HG02678 (cell line): ENCODE results near the gene FIBIN.
"Not testable (repeated sequence)": the region's sequence is repeated elsewhere in the genome, so short reads cannot be mapped to it uniquely, and the experiment has no call there.

Experiments used
- ATAC-seq: cut with Tn5 transposase; IDR thresholded peaks from one replicate; pipeline ENCODE4 v1.9.1; 2021; ENCODE audit warnings: mild to moderate bottlenecking, moderate library complexity; ENCODE audit not compliant: unreplicated experiment

The FIBIN gene

GRCh38 chr11:26993965-26994457, at the start of gene FIBIN:
FIBIN (plus strand) TSS chr11:26994112; CDS start chr11:26994527, 415 bp downstream.
- ATAC-seq, result no peak

GRCh38 chr11:26944866-26945664, 48.8 kb upstream of the FIBIN start:
- ATAC-seq, result no peak

- ATAC-seq, result no peak
Measured at GRCh38 chr11:26946257-26946716, 47.6 kb upstream of the FIBIN start.

GRCh38 chr11:26947379-26947844, 46.5 kb upstream of the FIBIN start:
- no peak for ATAC-seq

GRCh38 chr11:26947904-26948639, 45.8 kb upstream of the FIBIN start:
- no peak for ATAC-seq

GRCh38 chr11:26948881-26949280, 45.0 kb upstream of the FIBIN start:
- no peak for ATAC-seq

GRCh38 chr11:26949846-26950245, 44.1 kb upstream of the FIBIN start:
- ATAC-seq, result no peak

- no peak for ATAC-seq
Measured at GRCh38 chr11:26950260-26950719, 43.6 kb upstream of the FIBIN start.

- ATAC-seq, result no peak
Measured at GRCh38 chr11:26951809-26952515, 42.0 kb upstream of the FIBIN start.

GRCh38 chr11:26953770-26954392, 40.0 kb upstream of the FIBIN start:
- no peak for ATAC-seq

GRCh38 chr11:26958005-26958701, 35.8 kb upstream of the FIBIN start:
- no peak for ATAC-seq

GRCh38 chr11:26958702-26959049, 35.2 kb upstream of the FIBIN start:
- no peak for ATAC-seq

- no peak for ATAC-seq
Measured at GRCh38 chr11:26960281-26960680, 33.6 kb upstream of the FIBIN start.

GRCh38 chr11:26963764-26964163, 30.1 kb upstream of the FIBIN start:
- ATAC-seq, result no peak

- no peak for ATAC-seq
Measured at GRCh38 chr11:26964339-26964738, 29.6 kb upstream of the FIBIN start.

GRCh38 chr11:26964847-26965485, 28.9 kb upstream of the FIBIN start:
- not testable (repeated sequence) for ATAC-seq

- ATAC-seq, result no peak
Measured at GRCh38 chr11:26971961-26972360, 22.0 kb upstream of the FIBIN start.

GRCh38 chr11:26974069-26974783, 19.7 kb upstream of the FIBIN start:
- ATAC-seq, result no peak

GRCh38 chr11:26974996-26975395, 18.9 kb upstream of the FIBIN start:
- ATAC-seq, result no peak
